Pulmonary artery endothelial cell (primary cell): Measurements from ENCODE around the gene GOLT1B. TPM values are rescaled to one million over a fixed set of nuclear protein-coding genes. Genes with fewer than 3 reads are reported as not detected.

ENCODE experiments used
- DNase-seq: peaks from one replicate; pipeline ENCODE4 v3.0.0-alpha.2; 2011; ENCODE audit warnings: low read depth, low spot score
- total RNA-seq: library from RNA; depleted of rRNA; stranded (reverse); fragments of >200 nt; gene quantifications from 2 replicates; pipeline ENCODE4 v1.2.3, GENCODE V29; 2014

The GOLT1B gene
- total RNA-seq, 1 donor from 2014 or later = 24.9 TPM

GRCh38 chr12:21521541-21521940, 20.0 kb downstream of the GOLT1B start:
- no peak for DNase-seq

- no peak for DNase-seq
These were observed 21.6 kb downstream of the GOLT1B start for GRCh38 chr12:21523148-21523547.

GRCh38 chr12:21526053-21526452, 24.5 kb downstream of the GOLT1B start, which contains the start of gene SPX:
Gene SPX (plus strand): TSS chr12:21526296. CDS start chr12:21526473, 177 bp downstream.
- DNase-seq = no peak

- DNase-seq = no peak
These were observed 25.2 kb downstream of the GOLT1B start for GRCh38 chr12:21526721-21527345.

GRCh38 chr12:21527451-21528180, 26.0 kb downstream of the GOLT1B start:
- no peak for DNase-seq

GRCh38 chr12:21528953-21529352, 27.4 kb downstream of the GOLT1B start:
- no peak for DNase-seq

GRCh38 chr12:21529456-21529855, 27.9 kb downstream of the GOLT1B start:
- no peak for DNase-seq

GRCh38 chr12:21538061-21538653, 36.6 kb downstream of the GOLT1B start:
- no peak for DNase-seq

GRCh38 chr12:21539797-21540196, 38.2 kb downstream of the GOLT1B start:
- DNase-seq = no peak

- DNase-seq = no peak
These were observed 40.2 kb downstream of the GOLT1B start for GRCh38 chr12:21541773-21542172.

GRCh38 chr12:21542403-21542802, 40.8 kb downstream of the GOLT1B start:
- no peak for DNase-seq

GRCh38 chr12:21543151-21543550, 41.6 kb downstream of the GOLT1B start:
- no peak for DNase-seq

- no peak for DNase-seq
These were observed 44.0 kb downstream of the GOLT1B start for GRCh38 chr12:21545557-21545956.

- no peak for DNase-seq
These were observed 45.1 kb downstream of the GOLT1B start for GRCh38 chr12:21546716-21547115.

GRCh38 chr12:21547437-21547836, 45.8 kb downstream of the GOLT1B start:
- DNase-seq = no peak

- DNase-seq = no peak
These were observed 50.4 kb downstream of the GOLT1B start for GRCh38 chr12:21551841-21552465.

- no peak for DNase-seq
These were observed 51.2 kb downstream of the GOLT1B start for GRCh38 chr12:21552635-21553328.

GRCh38 chr12:21553329-21553675, 51.7 kb downstream of the GOLT1B start:
- no peak for DNase-seq

GRCh38 chr12:21558100-21558679, 56.6 kb downstream of the GOLT1B start:
- DNase-seq = no peak

GRCh38 chr12:21559855-21560569, 58.4 kb downstream of the GOLT1B start:
- DNase-seq = no peak

- DNase-seq = no peak
These were observed 59.6 kb downstream of the GOLT1B start for GRCh38 chr12:21561158-21561557.
